Measurements from ENCODE around the gene SLC25A39. TPM values are rescaled to one million over a fixed set of nuclear protein-coding genes. Genes with fewer than 3 reads are reported as not detected.

SLC25A39 gene
- total RNA-seq, 1 donor from 2014 or later: 93.1 TPM

DNA sequence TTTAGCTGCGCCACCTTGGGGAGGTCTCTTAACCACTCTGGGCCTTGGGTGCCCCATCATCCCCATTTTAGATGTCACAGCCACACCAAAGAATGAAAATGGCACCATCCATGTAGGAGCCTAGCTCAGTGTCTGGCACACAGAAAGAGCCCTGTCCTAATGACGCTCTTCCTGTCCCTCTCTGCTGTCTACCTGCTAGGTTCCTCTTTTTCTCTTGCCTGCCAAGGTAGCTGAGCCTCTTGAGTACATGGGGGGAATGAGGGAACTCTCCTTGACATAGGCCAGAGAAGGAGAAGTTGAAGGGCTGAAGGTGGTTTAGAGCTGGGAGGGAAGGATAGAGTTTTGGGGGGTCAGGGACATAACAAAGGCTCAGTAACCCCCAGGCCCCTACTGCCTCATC is 14.4 kb downstream of the SLC25A39 start:
- Histone ChIP-seq H3K27ac (no peak overlapping the region), H3K4me3 (no peak overlapping the region), H3K9me3 (no peaks in the 10 kb centered on the region), H3K36me3 (no peaks in the 10 kb centered on the region), H3K27me3 (peaks cover 6% of the 10 kb centered on the region), H3K4me1 (peaks cover 28% of the 10 kb centered on the region)
- no peak for DNase-seq (ENCODE audit: extremely low spot score in 2 of 2)
- intact Hi-C loops (cut with DNase I): no loop called here
- no peak for TF ChIP-seq POLR2A (IDR thresholded peaks at IDR 0.05)
- TF ChIP-seq, protein P1, sequence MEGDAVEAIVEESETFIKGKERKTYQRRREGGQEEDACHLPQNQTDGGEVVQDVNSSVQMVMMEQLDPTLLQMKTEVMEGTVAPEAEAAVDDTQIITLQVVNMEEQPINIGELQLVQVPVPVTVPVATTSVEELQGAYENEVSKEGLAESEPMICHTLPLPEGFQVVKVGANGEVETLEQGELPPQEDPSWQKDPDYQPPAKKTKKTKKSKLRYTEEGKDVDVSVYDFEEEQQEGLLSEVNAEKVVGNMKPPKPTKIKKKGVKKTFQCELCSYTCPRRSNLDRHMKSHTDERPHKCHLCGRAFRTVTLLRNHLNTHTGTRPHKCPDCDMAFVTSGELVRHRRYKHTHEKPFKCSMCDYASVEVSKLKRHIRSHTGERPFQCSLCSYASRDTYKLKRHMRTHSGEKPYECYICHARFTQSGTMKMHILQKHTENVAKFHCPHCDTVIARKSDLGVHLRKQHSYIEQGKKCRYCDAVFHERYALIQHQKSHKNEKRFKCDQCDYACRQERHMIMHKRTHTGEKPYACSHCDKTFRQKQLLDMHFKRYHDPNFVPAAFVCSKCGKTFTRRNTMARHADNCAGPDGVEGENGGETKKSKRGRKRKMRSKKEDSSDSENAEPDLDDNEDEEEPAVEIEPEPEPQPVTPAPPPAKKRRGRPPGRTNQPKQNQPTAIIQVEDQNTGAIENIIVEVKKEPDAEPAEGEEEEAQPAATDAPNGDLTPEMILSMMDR (IDR thresholded peaks at IDR 0.05): no peak
- TF ChIP-seq POLR2AphosphoS5 (IDR thresholded peaks at IDR 0.05; ENCODE audit: insufficient read depth in 1 of 2, low read depth in 1 of 2): no peak

GRCh38 chr17:44309472-44309871 is 15.2 kb downstream of the SLC25A39 start:
- H3K9me3 ChIP-seq: no peaks in the 10 kb centered on the region
- H3K36me3 ChIP-seq: no peaks in the 10 kb centered on the region
- no peak for TF ChIP-seq POLR2AphosphoS5 (IDR thresholded peaks at IDR 0.05; ENCODE audit: insufficient read depth in 1 of 2, low read depth in 1 of 2)
- TF ChIP-seq, protein P1 (IDR thresholded peaks at IDR 0.05): no peak
- no peak for TF ChIP-seq POLR2A (IDR thresholded peaks at IDR 0.05)
- H3K27me3 ChIP-seq: peaks cover 6% of the 10 kb centered on the region
- no peak for DNase-seq (ENCODE audit: extremely low spot score in 2 of 2)
- peaks cover 22% of the 10 kb centered on the region for H3K4me1 ChIP-seq
- H3K4me3 ChIP-seq: no peak overlapping the region
- intact Hi-C loops (cut with DNase I): no loop called here
- H3K27ac ChIP-seq: no peak overlapping the region

- Histone ChIP-seq H3K36me3 (no peaks in the 10 kb centered on the region), H3K4me1 (peaks cover 21% of the 10 kb centered on the region), H3K27ac (no peak overlapping the region), H3K4me3 (peak overlapping the region; percentile 44), H3K27me3 (peaks cover under 1% of the 10 kb centered on the region), H3K9me3 (no peaks in the 10 kb centered on the region)
- TF ChIP-seq POLR2AphosphoS5 (IDR thresholded peaks at IDR 0.05; ENCODE audit: insufficient read depth in 1 of 2, low read depth in 1 of 2) (no peak), POLR2A (IDR thresholded peaks at IDR 0.05) (no peak)
- TF ChIP-seq, protein P1 (IDR thresholded peaks at IDR 0.05): no peak
- intact Hi-C loops (cut with DNase I): no loop called here
- no peak for DNase-seq (ENCODE audit: extremely low spot score in 2 of 2)
Measured at GRCh38 chr17:44308865-44309264, 15.8 kb downstream of the SLC25A39 start.

- peaks cover 21% of the 10 kb centered on the region for H3K4me1 ChIP-seq
- H3K9me3 ChIP-seq: no peaks in the 10 kb centered on the region
- intact Hi-C loops (cut with DNase I): no loop called here
- H3K27ac ChIP-seq: no peak within 1 kb of the TSS
- TF ChIP-seq POLR2AphosphoS5 (IDR thresholded peaks at IDR 0.05; ENCODE audit: insufficient read depth in 1 of 2, low read depth in 1 of 2) (peak; percentile 30 to 50), POLR2A (IDR thresholded peaks at IDR 0.05) (no peak)
- TF ChIP-seq, protein P1 (IDR thresholded peaks at IDR 0.05): peak in 1 of 3 experiments; percentile 22
- H3K27me3 ChIP-seq: no peaks in the 10 kb centered on the region
- no peak for DNase-seq (ENCODE audit: extremely low spot score in 2 of 2)
- H3K36me3 ChIP-seq: no peaks in the 10 kb centered on the region
- H3K4me3 ChIP-seq: peak within 1 kb of the TSS; percentile 44
Measured at GRCh38 chr17:44308320-44308818, 16.3 kb downstream of the SLC25A39 start, which contains the start of gene RUNDC3A. RUNDC3A (plus strand) TSS chr17:44308601; CDS start chr17:44308833, 232 bp downstream.

- intact Hi-C loops (cut with DNase I): no loop called here
- Histone ChIP-seq H3K36me3 (no peaks in the 10 kb centered on the region), H3K4me3 (peak overlapping the region; percentile 44), H3K27me3 (no peaks in the 10 kb centered on the region), H3K27ac (no peak overlapping the region), H3K4me1 (peaks cover 21% of the 10 kb centered on the region), H3K9me3 (no peaks in the 10 kb centered on the region)
- DNase-seq (ENCODE audit: extremely low spot score in 2 of 2): no peak
- TF ChIP-seq POLR2AphosphoS5 (IDR thresholded peaks at IDR 0.05; ENCODE audit: insufficient read depth in 1 of 2, low read depth in 1 of 2): no peak
- no peak for TF ChIP-seq POLR2A (IDR thresholded peaks at IDR 0.05)
- TF ChIP-seq, protein P1 (IDR thresholded peaks at IDR 0.05): no peak
Measured at GRCh38 chr17:44307387-44308186, 17.0 kb downstream of the SLC25A39 start.

All from vagina (tissue), 2 donors.